HL-60 (cell line): ENCODE measurements around the gene EFCAB14.
"Not testable (repeated sequence)": the region's sequence is repeated elsewhere in the genome, so short reads cannot be mapped to it uniquely, and the experiment has no call there.

ENCODE experiments used
- DNase-seq, 2 experiments: peaks; one replicate each; pipeline ENCODE4 v3.0.0-alpha.2; 2010 to 2020; ENCODE audit warnings: low read depth in 1 of 2, low spot score in 1 of 2
- H3K27ac ChIP-seq: fragments of 250-450 bp; sonication (Bioruptor Pico); replicated peaks from 2 replicates; pipeline ENCODE4 v1.5.1; 2020; ENCODE audit warnings: mild to moderate bottlenecking, moderate library complexity
- H3K27me3 ChIP-seq: fragments of 250-450 bp; sonication (Bioruptor Pico); 2 replicates; pipeline ENCODE4 v1.5.1; 2021; ENCODE audit warnings: mild to moderate bottlenecking, moderate library complexity; ENCODE audit not compliant: insufficient read depth, poor library complexity, severe bottlenecking
- H3K4me3 ChIP-seq: replicated peaks from 2 replicates; pipeline ENCODE4 v1.5.1; 2011; ENCODE audit warnings: mild to moderate bottlenecking, control low read depth, low read length; ENCODE audit not compliant: insufficient read depth
- GABPA ChIP-seq: IDR thresholded peaks from 2 replicates; pipeline ENCODE4 v1.6.1; 2012; ENCODE audit warnings: low read depth
- POLR2AphosphoS5 ChIP-seq: IDR thresholded peaks from 2 replicates; pipeline ENCODE4 v1.6.1; 2012; ENCODE audit warnings: low read depth
- SPI1 ChIP-seq: IDR thresholded peaks from 2 replicates; pipeline ENCODE4 v1.6.1; 2012; ENCODE audit warnings: low read depth, mild to moderate bottlenecking, borderline replicate concordance
- TF ChIP-seq, protein P1 (sequence below): IDR thresholded peaks from 2 replicates; pipeline ENCODE4 v1.6.1; 2012; ENCODE audit warnings: low read depth; ENCODE audit not compliant: insufficient replicate concordance
- TF ChIP-seq, protein P2 (sequence below): IDR thresholded peaks from one replicate; pipeline ENCODE4 v1.5.1; 2011; ENCODE audit warnings: low read length, control low read depth, inconsistent platforms; ENCODE audit not compliant: insufficient read depth

Gene EFCAB14

DNA sequence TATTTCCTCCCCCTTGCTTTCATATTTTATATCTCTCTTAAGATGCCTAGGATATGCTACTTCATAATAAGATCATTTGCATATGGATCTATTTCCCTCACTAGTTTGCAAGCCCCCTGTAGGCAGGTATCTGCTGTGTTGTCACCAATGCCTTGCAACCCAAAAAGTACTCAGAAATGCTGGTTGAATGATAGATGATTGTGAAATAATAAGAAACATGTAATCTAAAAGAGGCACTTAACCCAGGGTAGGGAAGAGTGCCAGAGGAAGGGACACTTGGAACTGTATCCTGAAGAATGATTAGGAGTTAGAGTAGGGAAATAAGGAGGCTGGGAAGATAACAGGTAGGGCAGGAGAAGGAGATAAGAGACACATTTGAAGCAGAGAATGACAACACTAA lies 63.1 kb downstream of the EFCAB14 start:
- TF ChIP-seq POLR2AphosphoS5 (no peak), SPI1 (no peak), GABPA (no peak)
- TF ChIP-seq, protein P1, sequence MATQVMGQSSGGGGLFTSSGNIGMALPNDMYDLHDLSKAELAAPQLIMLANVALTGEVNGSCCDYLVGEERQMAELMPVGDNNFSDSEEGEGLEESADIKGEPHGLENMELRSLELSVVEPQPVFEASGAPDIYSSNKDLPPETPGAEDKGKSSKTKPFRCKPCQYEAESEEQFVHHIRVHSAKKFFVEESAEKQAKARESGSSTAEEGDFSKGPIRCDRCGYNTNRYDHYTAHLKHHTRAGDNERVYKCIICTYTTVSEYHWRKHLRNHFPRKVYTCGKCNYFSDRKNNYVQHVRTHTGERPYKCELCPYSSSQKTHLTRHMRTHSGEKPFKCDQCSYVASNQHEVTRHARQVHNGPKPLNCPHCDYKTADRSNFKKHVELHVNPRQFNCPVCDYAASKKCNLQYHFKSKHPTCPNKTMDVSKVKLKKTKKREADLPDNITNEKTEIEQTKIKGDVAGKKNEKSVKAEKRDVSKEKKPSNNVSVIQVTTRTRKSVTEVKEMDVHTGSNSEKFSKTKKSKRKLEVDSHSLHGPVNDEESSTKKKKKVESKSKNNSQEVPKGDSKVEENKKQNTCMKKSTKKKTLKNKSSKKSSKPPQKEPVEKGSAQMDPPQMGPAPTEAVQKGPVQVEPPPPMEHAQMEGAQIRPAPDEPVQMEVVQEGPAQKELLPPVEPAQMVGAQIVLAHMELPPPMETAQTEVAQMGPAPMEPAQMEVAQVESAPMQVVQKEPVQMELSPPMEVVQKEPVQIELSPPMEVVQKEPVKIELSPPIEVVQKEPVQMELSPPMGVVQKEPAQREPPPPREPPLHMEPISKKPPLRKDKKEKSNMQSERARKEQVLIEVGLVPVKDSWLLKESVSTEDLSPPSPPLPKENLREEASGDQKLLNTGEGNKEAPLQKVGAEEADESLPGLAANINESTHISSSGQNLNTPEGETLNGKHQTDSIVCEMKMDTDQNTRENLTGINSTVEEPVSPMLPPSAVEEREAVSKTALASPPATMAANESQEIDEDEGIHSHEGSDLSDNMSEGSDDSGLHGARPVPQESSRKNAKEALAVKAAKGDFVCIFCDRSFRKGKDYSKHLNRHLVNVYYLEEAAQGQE: no peak
- TF ChIP-seq, protein P2, sequence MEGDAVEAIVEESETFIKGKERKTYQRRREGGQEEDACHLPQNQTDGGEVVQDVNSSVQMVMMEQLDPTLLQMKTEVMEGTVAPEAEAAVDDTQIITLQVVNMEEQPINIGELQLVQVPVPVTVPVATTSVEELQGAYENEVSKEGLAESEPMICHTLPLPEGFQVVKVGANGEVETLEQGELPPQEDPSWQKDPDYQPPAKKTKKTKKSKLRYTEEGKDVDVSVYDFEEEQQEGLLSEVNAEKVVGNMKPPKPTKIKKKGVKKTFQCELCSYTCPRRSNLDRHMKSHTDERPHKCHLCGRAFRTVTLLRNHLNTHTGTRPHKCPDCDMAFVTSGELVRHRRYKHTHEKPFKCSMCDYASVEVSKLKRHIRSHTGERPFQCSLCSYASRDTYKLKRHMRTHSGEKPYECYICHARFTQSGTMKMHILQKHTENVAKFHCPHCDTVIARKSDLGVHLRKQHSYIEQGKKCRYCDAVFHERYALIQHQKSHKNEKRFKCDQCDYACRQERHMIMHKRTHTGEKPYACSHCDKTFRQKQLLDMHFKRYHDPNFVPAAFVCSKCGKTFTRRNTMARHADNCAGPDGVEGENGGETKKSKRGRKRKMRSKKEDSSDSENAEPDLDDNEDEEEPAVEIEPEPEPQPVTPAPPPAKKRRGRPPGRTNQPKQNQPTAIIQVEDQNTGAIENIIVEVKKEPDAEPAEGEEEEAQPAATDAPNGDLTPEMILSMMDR: no peak
- no peak overlapping the region for H3K27ac ChIP-seq
- no peak overlapping the region for H3K4me3 ChIP-seq
- no peaks in the 10 kb centered on the region for H3K27me3 ChIP-seq
- no peak for DNase-seq

- H3K27me3 ChIP-seq, H3K4me3 ChIP-seq, H3K27ac ChIP-seq, DNase-seq: not testable (repeated sequence)
Measured at GRCh38 chr1:46654698-46655097, 64.2 kb downstream of the EFCAB14 start.

DNA sequence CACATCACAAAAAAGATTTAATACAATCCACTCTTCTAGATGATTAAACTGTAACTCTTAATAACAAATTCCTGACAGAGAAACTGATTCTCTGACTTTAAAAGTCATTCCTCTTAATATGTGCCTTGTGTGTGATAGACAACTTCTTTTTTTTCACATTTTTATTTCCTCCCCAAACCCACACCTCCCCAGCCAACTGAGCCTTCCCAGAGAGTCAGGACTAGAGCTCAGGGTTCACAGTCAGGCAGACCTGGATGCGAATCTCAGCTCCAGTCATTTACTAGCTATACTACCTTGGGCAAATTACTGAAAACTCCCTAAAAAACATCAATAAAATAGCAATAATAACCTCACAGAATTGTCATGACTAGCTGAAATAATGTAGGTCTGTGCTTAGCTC lies 64.9 kb downstream of the EFCAB14 start:
- Histone ChIP-seq H3K4me3 (no peak overlapping the region), H3K27ac (no peak overlapping the region), H3K27me3 (no peaks in the 10 kb centered on the region)
- no peak for DNase-seq
- no peak for TF ChIP-seq GABPA
- TF ChIP-seq, protein P2: no peak
- TF ChIP-seq POLR2AphosphoS5: no peak
- no peak for TF ChIP-seq SPI1
- TF ChIP-seq, protein P1: no peak

GRCh38 chr1:46653405-46653958 lies 65.4 kb downstream of the EFCAB14 start:
- Histone ChIP-seq H3K27ac (no peak overlapping the region), H3K4me3 (no peak overlapping the region), H3K27me3 (no peaks in the 10 kb centered on the region)
- TF ChIP-seq GABPA (no peak), SPI1 (no peak), POLR2AphosphoS5 (no peak)
- TF ChIP-seq, protein P1: no peak
- TF ChIP-seq, protein P2: no peak
- no peak for DNase-seq
